Naive B cell (primary cell): ENCODE data around the gene PNPO. TPM values are rescaled to one million over a fixed set of nuclear protein-coding genes. Genes with fewer than 3 reads are reported as not detected.

Experiments
- ATAC-seq, 2 donors: fragments of 150-1000 bp; cut with Tn5 transposase; 2 replicates each; pipeline ENCODE4 v1.10.0; 2021; ENCODE audit warnings: low read depth in 2 of 2, mild to moderate bottlenecking in 2 of 2, moderate library complexity in 2 of 2
- DNase-seq: peaks from one replicate; pipeline ENCODE4 v3.0.0; 2022
- H3K27ac Mint-ChIP-seq, 6 donors: one replicate each; pipeline ENCODE4 v1.8.0; 2020 to 2022; ENCODE audit warnings: mild to moderate bottlenecking in 6 of 6, mixed read lengths in 6 of 6, moderate library complexity in 5 of 6, inconsistent platforms in 2 of 6
- H3K27me3 Mint-ChIP-seq, 3 donors: one replicate each; pipeline ENCODE4 v1.8.0; 2021 to 2022; ENCODE audit warnings: mixed read lengths in 3 of 3, mild to moderate bottlenecking in 1 of 3
- H3K36me3 Mint-ChIP-seq, 2 donors: one replicate each; pipeline ENCODE4 v1.8.0; 2020 to 2022; ENCODE audit warnings: mixed read lengths in 2 of 2, inconsistent platforms in 1 of 2, mild to moderate bottlenecking in 1 of 2
- H3K4me1 Mint-ChIP-seq, 3 donors: one replicate each; pipeline ENCODE4 v1.8.0; 2020 to 2022; ENCODE audit warnings: mixed read lengths in 3 of 3, inconsistent platforms in 1 of 3, mild to moderate bottlenecking in 1 of 3, moderate library complexity in 1 of 3
- H3K4me3 Mint-ChIP-seq, 8 donors: one replicate each; pipeline ENCODE4 v1.8.0; 2020 to 2022; ENCODE audit warnings: mild to moderate bottlenecking in 8 of 8, mixed read lengths in 8 of 8, moderate library complexity in 8 of 8, inconsistent platforms in 2 of 8
- H3K9me3 Mint-ChIP-seq, 7 donors: one replicate each; pipeline ENCODE4 v1.8.0; 2020 to 2022; ENCODE audit warnings: mixed read lengths in 7 of 7, mild to moderate bottlenecking in 5 of 7, inconsistent platforms in 2 of 7, moderate library complexity in 1 of 7
- polyA plus RNA-seq, 6 donors: library from polyadenylated mRNA; unstranded; fragments of 300-500 nt; fragmentation: Illumina TruSeq; gene quantifications; one replicate each; pipeline ENCODE4 v1.2.3, GENCODE V29; 2021; ENCODE audit warnings: low read depth in 6 of 6

The PNPO gene
- polyA plus RNA-seq, 6 donors from 2014 or later: 8.3 to 22.0 (median 15.8) TPM

DNA sequence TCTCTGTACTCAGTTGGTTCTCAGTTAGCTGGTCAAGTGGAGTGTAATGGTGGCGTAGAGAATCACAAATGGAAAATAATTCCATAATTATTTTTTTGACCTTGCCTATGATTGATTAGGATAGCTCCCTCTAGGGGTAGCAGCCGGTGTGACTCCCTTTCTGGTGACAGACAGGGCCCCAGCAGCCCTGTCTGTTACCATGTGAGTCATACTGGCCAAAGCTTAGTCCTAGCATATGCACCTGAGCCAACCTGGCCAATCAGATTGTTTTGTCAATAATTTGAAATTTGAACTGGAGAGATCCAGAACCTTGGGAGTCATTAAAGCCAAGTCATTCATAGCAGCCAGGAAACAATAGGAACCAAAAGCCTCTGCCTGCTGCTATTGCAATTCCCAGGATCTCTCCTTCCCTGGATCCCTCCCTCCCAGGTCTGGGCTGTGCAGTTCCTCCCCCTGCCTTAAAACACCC, 5.6 kb downstream of the PNPO start:
- Mint-ChIP-seq H3K4me3 (peak overlapping the region in 2 of 8 donors; percentile 5 to 66), H3K27me3 (no peaks in the 10 kb centered on the region), H3K9me3 (no peaks in the 10 kb centered on the region), H3K4me1 (peaks cover 32 to 54% (median 33%) of the 10 kb centered on the region in 3 donors), H3K36me3 (peaks cover 5 to 10% of the 10 kb centered on the region in 2 donors), H3K27ac (peak overlapping the region in 1 of 6 donors; percentile 59)
- DNase-seq (peak; percentile 49), ATAC-seq (peak; percentile 72 to 86)

DNA sequence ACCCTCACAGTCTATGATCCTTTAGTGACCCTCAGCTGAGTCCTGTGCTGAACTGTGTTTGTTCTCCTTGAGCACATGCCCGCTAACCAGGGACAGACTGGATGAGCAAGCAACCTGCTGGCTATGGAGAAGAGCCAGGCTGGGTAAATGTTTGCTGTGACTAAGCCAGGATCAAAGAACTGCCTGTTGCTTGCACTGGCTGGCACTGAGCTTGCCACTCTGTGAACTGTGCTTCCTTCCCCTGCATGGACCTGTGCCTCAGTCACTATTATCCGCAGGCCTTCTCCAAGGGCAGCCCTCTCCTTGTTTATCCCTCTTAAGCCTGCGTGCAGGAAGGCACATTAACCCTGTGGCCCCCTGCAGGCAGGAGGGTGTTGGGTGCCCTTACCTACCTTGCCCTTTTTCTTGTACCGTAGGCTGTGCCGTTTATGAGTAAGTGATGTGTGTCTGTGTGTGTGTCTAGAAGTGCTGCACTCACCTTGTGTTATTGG, 7.4 kb downstream of the PNPO start:
- peaks cover 22 to 43% (median 28%) of the 10 kb centered on the region in 3 donors for H3K4me1 Mint-ChIP-seq
- H3K4me3 Mint-ChIP-seq: peak overlapping the region in 5 of 8 donors; percentile 49 to 91 (median 86)
- no peaks in the 10 kb centered on the region for H3K27me3 Mint-ChIP-seq
- H3K9me3 Mint-ChIP-seq: no peaks in the 10 kb centered on the region
- ATAC-seq (no peak), DNase-seq (no peak)
- H3K27ac Mint-ChIP-seq: peak overlapping the region in 2 of 6 donors; percentile 17 to 60
- H3K36me3 Mint-ChIP-seq: peaks cover 5 to 10% of the 10 kb centered on the region in 2 donors

- Mint-ChIP-seq H3K27ac (peak overlapping the region in 4 of 6 donors; percentile 17 to 87 (median 60)), H3K4me3 (peak overlapping the region; percentile 25 to 91 (median 80)), H3K36me3 (peaks cover 5 to 10% of the 10 kb centered on the region in 2 donors), H3K9me3 (no peaks in the 10 kb centered on the region), H3K4me1 (peaks cover 21 to 38% (median 28%) of the 10 kb centered on the region in 3 donors), H3K27me3 (no peaks in the 10 kb centered on the region)
- ATAC-seq: peak; percentile 78 to 79
- peak; percentile 72 for DNase-seq
These were observed 7.9 kb downstream of the PNPO start for GRCh38 chr17:47949197-47949759.

- Mint-ChIP-seq H3K9me3 (no peaks in the 10 kb centered on the region), H3K27ac (peak overlapping the region in 3 of 6 donors; percentile 17 to 87 (median 67)), H3K4me1 (peaks cover 21 to 31% (median 24%) of the 10 kb centered on the region in 3 donors), H3K4me3 (peak overlapping the region in 3 of 8 donors; percentile 44 to 91 (median 75)), H3K36me3 (peaks cover 4 to 5% of the 10 kb centered on the region in 2 donors), H3K27me3 (no peaks in the 10 kb centered on the region)
- ATAC-seq (peak; percentile 23 to 44), DNase-seq (no peak)
These were observed 8.6 kb downstream of the PNPO start for GRCh38 chr17:47949946-47950345.

DNA sequence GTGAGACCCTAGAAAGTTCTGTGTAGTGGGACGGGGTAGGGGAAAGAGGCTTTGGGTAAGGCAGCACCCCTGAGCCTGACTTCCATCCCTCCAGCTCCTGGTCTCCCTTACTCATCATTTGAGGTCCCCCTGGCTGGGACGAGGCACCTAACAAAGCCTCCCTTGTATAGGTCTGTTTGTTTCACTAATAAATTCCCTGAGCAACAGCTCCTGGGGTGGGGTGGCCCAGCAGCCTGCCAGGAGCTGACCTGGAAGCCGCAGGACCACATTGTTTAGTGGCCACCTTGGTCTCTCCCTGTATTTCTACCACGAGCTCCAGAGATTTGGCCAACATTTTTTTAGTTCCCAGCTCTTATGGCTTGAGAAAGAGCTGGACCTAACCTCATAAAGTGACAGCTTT, 9.1 kb downstream of the PNPO start:
- H3K4me1 Mint-ChIP-seq: peaks cover 19 to 27% (median 21%) of the 10 kb centered on the region in 3 donors
- H3K9me3 Mint-ChIP-seq: no peaks in the 10 kb centered on the region
- no peak for ATAC-seq
- no peaks in the 10 kb centered on the region for H3K27me3 Mint-ChIP-seq
- H3K36me3 Mint-ChIP-seq: peaks cover 0 to 5% of the 10 kb centered on the region in 2 donors
- no peak for DNase-seq
- no peak overlapping the region for H3K27ac Mint-ChIP-seq
- H3K4me3 Mint-ChIP-seq: peak overlapping the region in 1 of 8 donors; percentile 20

DNA sequence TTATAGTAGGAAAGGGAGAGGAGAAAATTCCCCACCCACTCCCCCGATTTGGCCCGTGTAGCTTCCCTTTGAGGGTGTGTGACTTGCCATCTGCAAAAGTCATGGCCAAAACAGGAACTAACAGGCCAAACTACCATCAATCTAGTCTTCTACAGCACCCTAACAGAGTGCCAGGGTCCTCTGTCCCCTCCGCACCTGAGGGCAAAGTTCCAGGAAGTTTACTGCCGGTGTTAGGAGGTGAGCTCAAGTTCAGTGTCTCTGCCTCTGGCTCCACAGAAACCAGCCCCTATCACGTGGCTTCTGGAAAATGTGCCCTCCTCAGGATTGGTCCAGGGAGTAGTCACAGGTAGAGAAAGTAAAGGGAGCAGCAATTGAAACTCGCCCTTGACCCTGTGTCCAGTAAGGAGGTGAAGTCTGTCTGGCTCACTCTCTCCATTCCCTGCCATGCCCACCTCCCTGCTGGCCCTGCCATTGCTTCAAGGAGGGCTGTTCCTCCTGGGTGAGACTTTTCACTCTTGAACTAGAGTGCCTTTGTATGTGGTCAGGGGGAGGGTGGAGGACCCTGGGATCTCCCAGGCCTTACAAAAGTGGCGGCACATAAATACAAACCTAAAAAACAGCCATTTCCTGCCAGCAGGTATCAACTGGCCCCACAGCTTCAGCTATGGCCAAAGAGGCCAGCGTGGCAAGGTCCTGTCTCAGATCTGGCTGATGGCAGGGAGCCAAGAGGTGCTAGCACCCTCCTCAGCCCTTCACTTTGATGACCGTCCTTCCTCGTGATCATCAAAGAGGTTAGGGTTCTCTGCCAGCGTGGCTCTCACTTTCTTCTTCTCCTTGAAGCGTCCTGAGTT, 11.0 kb downstream of the PNPO start:
- Mint-ChIP-seq H3K4me1 (peaks cover 15 to 18% (median 17%) of the 10 kb centered on the region in 3 donors), H3K27ac (peak overlapping the region in 1 of 6 donors; percentile 24), H3K4me3 (no peak overlapping the region), H3K9me3 (no peaks in the 10 kb centered on the region), H3K36me3 (no peaks in the 10 kb centered on the region), H3K27me3 (no peaks in the 10 kb centered on the region)
- ATAC-seq (no peak), DNase-seq (no peak)

GRCh38 chr17:47953909-47954308, 12.5 kb downstream of the PNPO start:
- Mint-ChIP-seq H3K27me3 (no peaks in the 10 kb centered on the region), H3K36me3 (no peaks in the 10 kb centered on the region), H3K9me3 (no peaks in the 10 kb centered on the region), H3K4me1 (peaks cover 12 to 14% (median 13%) of the 10 kb centered on the region in 3 donors), H3K27ac (no peak overlapping the region), H3K4me3 (no peak overlapping the region)
- DNase-seq (no peak), ATAC-seq (no peak)

DNA sequence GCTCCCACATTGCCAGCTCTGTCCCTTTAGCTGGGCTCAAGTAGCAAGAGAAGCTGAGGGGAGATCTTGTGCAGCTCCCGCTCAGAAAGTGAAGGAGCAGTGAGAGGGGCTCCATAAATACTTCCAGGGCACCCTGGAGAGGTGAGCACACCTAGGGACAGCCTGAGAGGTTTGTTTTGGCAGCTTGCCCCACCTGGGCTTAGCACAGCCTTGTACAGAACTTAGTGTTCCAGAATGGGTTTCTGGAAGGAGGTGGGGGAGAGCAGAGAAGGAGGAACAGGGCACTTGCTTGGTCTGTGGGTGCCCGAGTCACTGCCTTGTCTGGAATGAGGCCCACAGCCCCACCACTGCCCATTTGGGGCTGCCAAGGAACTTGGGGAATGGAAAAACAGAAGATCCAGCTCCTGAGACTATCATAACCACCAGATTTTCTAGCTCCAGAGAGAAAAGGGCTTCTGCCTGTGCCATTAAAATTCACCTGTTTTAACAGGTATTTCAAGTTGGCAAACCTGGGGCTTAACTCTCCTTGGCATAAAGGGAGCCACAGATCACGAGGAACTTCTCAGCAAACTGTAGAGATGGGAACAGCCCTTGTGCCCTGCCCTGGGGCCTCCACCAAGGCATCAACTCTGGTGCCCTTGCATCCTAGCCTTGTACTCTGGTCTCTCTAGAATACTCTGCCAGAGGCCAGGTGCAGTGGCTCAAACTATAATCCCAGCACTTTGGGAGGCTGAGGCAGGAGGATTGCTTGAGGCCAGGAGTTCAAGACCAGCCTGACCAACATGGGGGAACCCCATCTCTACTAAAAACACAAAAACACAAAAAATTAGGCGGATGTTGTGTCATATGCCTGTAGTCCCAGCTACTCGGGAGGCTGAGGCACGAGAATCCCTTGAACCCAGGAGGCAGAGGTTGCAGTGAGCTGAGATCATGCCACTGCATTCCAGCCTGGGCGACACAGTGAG, 14.4 kb downstream of the PNPO start:
- Mint-ChIP-seq H3K4me1 (no peaks in the 10 kb centered on the region), H3K27ac (no peak overlapping the region), H3K9me3 (no peaks in the 10 kb centered on the region), H3K4me3 (no peak overlapping the region), H3K36me3 (no peaks in the 10 kb centered on the region), H3K27me3 (no peaks in the 10 kb centered on the region)
- DNase-seq (no peak), ATAC-seq (no peak)

DNA sequence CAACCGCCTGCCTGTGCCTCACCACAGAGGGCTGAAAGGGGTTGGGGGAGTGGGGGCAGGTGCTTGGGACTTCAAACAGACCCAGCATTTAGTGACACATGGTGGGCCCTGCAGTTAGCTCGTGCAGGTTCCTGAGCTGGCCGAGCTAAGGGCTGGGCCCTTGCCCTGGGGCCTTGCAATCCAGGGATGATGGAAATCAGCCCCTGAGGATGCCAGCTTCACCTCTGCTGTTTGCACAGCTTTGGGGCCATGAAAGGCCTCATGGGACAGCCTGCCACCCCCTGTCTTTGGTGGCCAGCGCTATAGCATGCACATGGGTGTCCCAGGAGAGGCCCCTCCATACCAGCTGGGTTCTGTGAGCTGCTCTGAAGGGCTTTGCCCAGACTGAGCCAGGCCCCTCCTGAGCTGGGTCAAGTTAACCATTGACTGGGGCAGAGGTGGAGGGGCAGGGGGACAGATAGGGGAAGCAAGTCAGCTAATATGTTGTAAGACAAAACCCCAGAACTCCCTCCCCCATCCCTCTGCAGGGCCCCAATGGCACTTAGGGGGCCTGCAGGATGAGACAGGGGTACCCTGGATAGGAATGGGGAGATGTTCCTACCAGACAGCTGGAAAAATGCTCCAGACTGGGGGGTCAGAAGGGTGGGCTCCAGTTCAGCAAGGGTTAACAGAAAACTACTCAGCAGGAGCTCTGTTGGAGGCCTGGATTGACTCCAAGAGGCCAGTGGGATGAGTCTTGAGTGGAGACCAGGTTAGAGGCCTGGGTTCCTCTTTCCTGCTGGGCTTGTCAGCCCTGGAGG, 15.6 kb downstream of the PNPO start:
- DNase-seq (no peak), ATAC-seq (no peak)
- Mint-ChIP-seq H3K27me3 (no peaks in the 10 kb centered on the region), H3K27ac (no peak overlapping the region), H3K4me1 (no peaks in the 10 kb centered on the region), H3K9me3 (no peaks in the 10 kb centered on the region), H3K36me3 (no peaks in the 10 kb centered on the region), H3K4me3 (no peak overlapping the region)

DNA sequence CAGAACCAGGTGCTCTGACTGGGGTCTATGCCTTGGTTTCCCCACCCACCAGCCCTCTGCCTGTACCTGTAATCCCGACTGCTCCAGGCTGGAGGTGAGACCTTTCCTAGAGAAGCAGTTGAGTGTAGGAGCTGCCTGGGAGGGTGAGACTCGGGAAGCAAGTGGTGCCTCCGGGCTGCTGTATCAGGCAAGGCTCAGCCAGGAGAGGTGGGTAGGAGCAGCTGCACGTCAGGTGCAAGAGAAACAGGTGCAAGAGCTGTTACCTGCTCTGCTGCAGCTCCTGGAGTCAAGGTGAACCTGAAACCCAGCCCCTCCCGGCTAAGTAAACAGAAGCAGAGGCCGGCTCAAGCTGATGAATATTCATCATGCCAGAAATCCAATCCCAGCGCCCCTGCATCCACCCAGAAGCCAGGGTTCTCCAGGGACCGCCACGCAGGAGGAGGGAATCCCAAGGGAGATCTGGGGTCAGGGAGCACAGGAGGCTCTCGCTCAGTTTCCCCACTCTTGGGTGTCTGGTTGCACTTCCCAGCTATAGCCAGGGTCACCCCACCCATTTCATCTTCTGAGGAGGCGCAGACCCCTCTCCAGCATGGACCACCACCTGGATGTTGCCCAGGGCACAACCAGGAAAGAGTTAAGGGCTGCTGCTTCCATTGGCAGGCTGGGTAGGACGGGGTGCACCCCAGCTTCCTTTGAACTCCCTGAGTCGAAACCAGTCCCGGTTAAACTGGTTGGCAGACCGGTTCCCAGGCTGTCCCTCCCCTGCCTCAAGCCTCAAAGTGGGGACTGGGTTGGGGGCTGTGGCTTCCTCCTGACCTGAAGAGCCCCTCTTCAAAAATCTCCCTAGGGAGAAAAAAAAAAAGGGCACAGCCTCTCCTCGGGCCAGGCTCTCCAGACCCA, 16.5 kb downstream of the PNPO start, which contains the start of gene PRR15L:
Gene PRR15L (minus strand): TSS at position 293 of the 900 bp plus-strand sequence. CDS start 4,649 bp downstream, outside the sequence.
- no peaks in the 10 kb centered on the region for H3K27me3 Mint-ChIP-seq
- H3K4me3 Mint-ChIP-seq: no peak within 1 kb of the TSS
- DNase-seq (no peak), ATAC-seq (no peak)
- no peaks in the 10 kb centered on the region for H3K4me1 Mint-ChIP-seq
- H3K27ac Mint-ChIP-seq: no peak within 1 kb of the TSS
- H3K36me3 Mint-ChIP-seq: no peaks in the 10 kb centered on the region
- H3K9me3 Mint-ChIP-seq: no peaks in the 10 kb centered on the region

- no peaks in the 10 kb centered on the region for H3K36me3 Mint-ChIP-seq
- H3K9me3 Mint-ChIP-seq: no peaks in the 10 kb centered on the region
- H3K4me1 Mint-ChIP-seq: no peaks in the 10 kb centered on the region
- H3K27me3 Mint-ChIP-seq: no peaks in the 10 kb centered on the region
- H3K27ac Mint-ChIP-seq: peak overlapping the region in 1 of 6 donors; percentile 9
- no peak overlapping the region for H3K4me3 Mint-ChIP-seq
- ATAC-seq (no peak), DNase-seq (no peak)
These were observed 18.7 kb downstream of the PNPO start for GRCh38 chr17:47959825-47960655.
